Vagina (tissue), 2 donors: Measurements from ENCODE around the gene BRSK2. TPM values are rescaled to one million over a fixed set of nuclear protein-coding genes. Genes with fewer than 3 reads are reported as not detected.
"Not testable (repeated sequence)": the region's sequence is repeated elsewhere in the genome, so short reads cannot be mapped to it uniquely, and the experiment has no call there.

Experiments used
- DNase-seq, 2 donors: peaks; one replicate each; pipeline ENCODE4 v3.0.0-alpha.2; 2017; ENCODE audit errors: extremely low spot score in 2 of 2
- H3K27ac ChIP-seq: fragments of 200-600 bp; sonication (generic); one replicate; pipeline ENCODE4 v1.5.1; 2019
- H3K27me3 ChIP-seq: fragments of 200-600 bp; sonication (generic); one replicate; pipeline ENCODE4 v1.5.1; 2019
- H3K36me3 ChIP-seq, 2 donors: fragments of 200-600 bp; sonication (generic); one replicate each; pipeline ENCODE4 v1.5.1; 2017 to 2019
- H3K4me1 ChIP-seq: fragments of 200-600 bp; sonication (generic); one replicate; pipeline ENCODE4 v1.5.1; 2019
- H3K4me3 ChIP-seq, 2 donors: fragments of 200-600 bp; sonication (generic); 1 replicate in 1 of 2; 2 replicates in 1 of 2; pipeline ENCODE4 v1.5.1; 2016 to 2019
- H3K9me3 ChIP-seq: fragments of 200-600 bp; sonication (generic); one replicate; pipeline ENCODE4 v1.5.1; 2019
- POLR2A ChIP-seq, 2 donors: fragments of 450-650 bp; IDR thresholded peaks; one replicate each; pipeline ENCODE4 v1.6.1; 2017; ENCODE audit warnings: antibody characterized with exemption in 2 of 2, mild to moderate bottlenecking in 2 of 2, moderate library complexity in 2 of 2
- POLR2AphosphoS5 ChIP-seq, 2 donors: sonication (generic); formaldehyde crosslinking; IDR thresholded peaks; one replicate each; pipeline ENCODE4 v1.9.0; 2017; ENCODE audit warnings: antibody characterized with exemption in 2 of 2, mild to moderate bottlenecking in 2 of 2, low read depth in 1 of 2; ENCODE audit not compliant: insufficient read depth in 1 of 2
- intact Hi-C: fragments of 100-400 bp; cut with DNase I; formaldehyde crosslinking; loops from one replicate; pipeline ENCODE4 v1.15.1; 2023
- total RNA-seq: library from RNA; depleted of rRNA; stranded (reverse); fragments of >200 nt; gene quantifications from one replicate; pipeline ENCODE4 v1.2.3, GENCODE V29; 2016
- TF ChIP-seq, protein P1 (sequence below), 3 experiments: fragments of 450-650 bp in 2 of 3; fragments of 200-600 bp in 1 of 3; sonication (generic) in 1 of 3; IDR thresholded peaks; one replicate each; pipeline ENCODE4 v1.5.1; 2017 to 2019; ENCODE audit warnings: antibody characterized with exemption in 3 of 3, mild to moderate bottlenecking in 2 of 3, moderate library complexity in 2 of 3

The BRSK2 gene
- total RNA-seq, 1 donor from 2014 or later = 3.9 TPM

DNA sequence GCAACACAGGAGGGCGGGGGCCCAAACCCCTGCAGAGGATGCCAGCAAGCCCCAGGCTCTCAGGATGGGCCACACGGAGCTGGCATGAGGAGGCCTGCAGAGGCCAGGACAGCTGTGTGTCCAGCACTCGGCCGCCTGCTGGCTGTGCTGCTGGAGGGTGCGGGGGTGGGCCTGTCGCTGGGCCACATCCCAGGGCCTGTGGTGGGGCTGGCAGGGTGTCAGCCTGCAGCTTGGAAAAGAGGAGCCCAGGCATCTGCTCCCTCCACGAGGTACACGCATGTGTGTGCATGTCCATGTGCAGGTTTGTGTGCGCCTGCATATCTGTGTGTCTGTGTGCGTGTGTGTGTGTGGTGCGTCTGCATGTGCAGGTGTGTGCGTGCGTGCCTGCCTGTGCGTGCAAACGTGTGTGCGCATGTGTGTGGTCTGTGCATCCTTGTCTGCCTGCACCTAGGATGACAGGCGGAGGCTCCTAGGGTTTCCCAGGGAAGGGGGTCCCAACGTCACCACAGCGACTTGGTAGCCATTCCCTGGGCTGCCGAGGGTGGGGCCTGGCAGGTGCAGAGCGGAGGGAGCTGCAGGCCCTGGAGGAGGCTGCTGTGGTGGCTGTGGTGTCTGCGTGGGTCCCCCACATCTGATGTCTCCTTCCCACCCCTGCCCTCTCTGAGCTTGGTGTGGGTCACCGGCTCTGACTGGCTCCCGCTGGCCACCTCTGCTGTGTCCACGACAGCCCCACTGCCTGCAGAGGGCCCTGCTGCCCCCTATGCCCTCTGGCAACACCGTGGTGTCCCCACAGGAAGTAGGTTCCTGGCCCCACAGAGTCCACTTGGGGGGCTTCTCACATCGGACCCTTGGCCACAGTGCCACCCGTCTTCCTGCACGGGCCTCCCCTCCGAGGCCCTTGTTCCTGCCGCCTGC is 17.1 kb downstream of the BRSK2 start:
- H3K36me3 ChIP-seq = no peaks in the 10 kb centered on the region
- intact Hi-C loops = no loop called here
- TF ChIP-seq, protein P1, sequence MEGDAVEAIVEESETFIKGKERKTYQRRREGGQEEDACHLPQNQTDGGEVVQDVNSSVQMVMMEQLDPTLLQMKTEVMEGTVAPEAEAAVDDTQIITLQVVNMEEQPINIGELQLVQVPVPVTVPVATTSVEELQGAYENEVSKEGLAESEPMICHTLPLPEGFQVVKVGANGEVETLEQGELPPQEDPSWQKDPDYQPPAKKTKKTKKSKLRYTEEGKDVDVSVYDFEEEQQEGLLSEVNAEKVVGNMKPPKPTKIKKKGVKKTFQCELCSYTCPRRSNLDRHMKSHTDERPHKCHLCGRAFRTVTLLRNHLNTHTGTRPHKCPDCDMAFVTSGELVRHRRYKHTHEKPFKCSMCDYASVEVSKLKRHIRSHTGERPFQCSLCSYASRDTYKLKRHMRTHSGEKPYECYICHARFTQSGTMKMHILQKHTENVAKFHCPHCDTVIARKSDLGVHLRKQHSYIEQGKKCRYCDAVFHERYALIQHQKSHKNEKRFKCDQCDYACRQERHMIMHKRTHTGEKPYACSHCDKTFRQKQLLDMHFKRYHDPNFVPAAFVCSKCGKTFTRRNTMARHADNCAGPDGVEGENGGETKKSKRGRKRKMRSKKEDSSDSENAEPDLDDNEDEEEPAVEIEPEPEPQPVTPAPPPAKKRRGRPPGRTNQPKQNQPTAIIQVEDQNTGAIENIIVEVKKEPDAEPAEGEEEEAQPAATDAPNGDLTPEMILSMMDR (IDR thresholded peaks at IDR 0.05) = no peak
- TF ChIP-seq POLR2AphosphoS5 (IDR thresholded peaks at IDR 0.05; ENCODE audit: insufficient read depth in 1 of 2, low read depth in 1 of 2) = no peak
- TF ChIP-seq POLR2A (IDR thresholded peaks at IDR 0.05) = no peak
- no peaks in the 10 kb centered on the region for H3K4me1 ChIP-seq
- no peaks in the 10 kb centered on the region for H3K9me3 ChIP-seq
- H3K27ac ChIP-seq = no peak overlapping the region
- no peak overlapping the region for H3K4me3 ChIP-seq
- no peak for DNase-seq
- H3K27me3 ChIP-seq = no peaks in the 10 kb centered on the region

GRCh38 chr11:1407668-1408067 is 17.9 kb downstream of the BRSK2 start:
- Histone ChIP-seq H3K9me3 (no peaks in the 10 kb centered on the region), H3K4me1 (no peaks in the 10 kb centered on the region), H3K4me3 (no peak overlapping the region), H3K27ac (no peak overlapping the region), H3K36me3 (no peaks in the 10 kb centered on the region), H3K27me3 (no peaks in the 10 kb centered on the region)
- intact Hi-C loops = no loop called here
- TF ChIP-seq, protein P1 (IDR thresholded peaks at IDR 0.05) = no peak
- TF ChIP-seq POLR2AphosphoS5 (IDR thresholded peaks at IDR 0.05; ENCODE audit: insufficient read depth in 1 of 2, low read depth in 1 of 2) (no peak), POLR2A (IDR thresholded peaks at IDR 0.05) (no peak)
- DNase-seq = no peak

- H3K4me3 ChIP-seq = no peak overlapping the region
- H3K9me3 ChIP-seq = no peaks in the 10 kb centered on the region
- no peaks in the 10 kb centered on the region for H3K4me1 ChIP-seq
- H3K27me3 ChIP-seq = no peaks in the 10 kb centered on the region
- TF ChIP-seq POLR2A (IDR thresholded peaks at IDR 0.05) (no peak), POLR2AphosphoS5 (IDR thresholded peaks at IDR 0.05; ENCODE audit: insufficient read depth in 1 of 2, low read depth in 1 of 2) (no peak)
- TF ChIP-seq, protein P1 (IDR thresholded peaks at IDR 0.05) = no peak
- no peak overlapping the region for H3K27ac ChIP-seq
- intact Hi-C loops = no loop called here
- H3K36me3 ChIP-seq = no peaks in the 10 kb centered on the region
- no peak for DNase-seq
These were observed 18.6 kb downstream of the BRSK2 start for GRCh38 chr11:1408346-1408745.

DNA sequence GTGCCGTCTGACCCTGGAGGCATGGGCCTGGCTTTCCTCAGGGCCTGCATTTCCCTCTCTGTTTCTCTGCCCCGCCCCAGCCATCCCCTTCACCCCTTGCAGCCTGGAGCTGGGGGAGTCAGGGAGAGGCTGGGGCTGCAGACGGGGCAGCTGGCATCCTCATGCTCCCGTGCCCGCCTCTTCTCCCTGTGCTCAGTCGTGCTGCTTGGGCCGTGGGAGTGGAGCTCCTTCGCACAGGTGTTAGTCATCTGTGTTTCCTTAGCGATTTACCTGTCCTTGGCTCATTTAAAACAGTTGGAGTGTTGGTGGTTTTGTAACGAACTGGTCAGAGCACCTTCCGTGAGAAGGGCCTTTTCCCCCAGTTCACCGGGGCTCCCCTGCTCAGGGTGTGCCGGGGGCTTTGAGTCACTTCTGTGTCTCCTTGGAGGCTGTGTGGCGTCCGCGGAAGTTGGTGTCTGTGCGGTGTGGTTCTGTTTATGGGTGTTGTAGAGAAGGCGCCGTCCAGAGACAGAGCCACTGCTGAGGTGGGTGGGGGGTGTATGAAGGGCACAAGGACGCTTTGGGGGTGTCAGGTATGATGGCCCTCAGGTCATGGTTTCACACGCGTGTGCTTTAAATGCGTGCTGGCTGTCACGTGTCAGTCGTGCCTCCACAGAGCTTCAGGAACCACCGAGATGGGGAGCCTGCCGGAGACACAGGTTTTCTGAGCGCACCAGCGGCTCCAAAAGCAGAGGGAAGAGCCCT is 19.5 kb downstream of the BRSK2 start:
- no peaks in the 10 kb centered on the region for H3K9me3 ChIP-seq
- intact Hi-C loops = no loop called here
- no peak for DNase-seq
- no peaks in the 10 kb centered on the region for H3K27me3 ChIP-seq
- no peak overlapping the region for H3K4me3 ChIP-seq
- H3K27ac ChIP-seq = no peak overlapping the region
- no peaks in the 10 kb centered on the region for H3K36me3 ChIP-seq
- H3K4me1 ChIP-seq = no peaks in the 10 kb centered on the region
- no peak for TF ChIP-seq POLR2A (IDR thresholded peaks at IDR 0.05)
- TF ChIP-seq, protein P1 (IDR thresholded peaks at IDR 0.05) = no peak
- TF ChIP-seq POLR2AphosphoS5 (IDR thresholded peaks at IDR 0.05; ENCODE audit: insufficient read depth in 1 of 2, low read depth in 1 of 2) = no peak

- H3K36me3 ChIP-seq, intact Hi-C loops, H3K27me3 ChIP-seq, H3K27ac ChIP-seq, H3K4me3 ChIP-seq, DNase-seq, H3K4me1 ChIP-seq, H3K9me3 ChIP-seq: not testable (repeated sequence)
These were observed 20.1 kb downstream of the BRSK2 start for GRCh38 chr11:1409852-1410125.
